ENCODE results near the gene TRIM45. TPM values are rescaled to one million over a fixed set of nuclear protein-coding genes. Genes with fewer than 3 reads are reported as not detected.
"Not testable (repeated sequence)": the region's sequence is repeated elsewhere in the genome, so short reads cannot be mapped to it uniquely, and the experiment has no call there.

Gene TRIM45
- total and polyA plus RNA-seq, 4 experiments from 2014 or later: 0.11 to 0.25 (median 0.20) TPM; not detected in 1

DNA sequence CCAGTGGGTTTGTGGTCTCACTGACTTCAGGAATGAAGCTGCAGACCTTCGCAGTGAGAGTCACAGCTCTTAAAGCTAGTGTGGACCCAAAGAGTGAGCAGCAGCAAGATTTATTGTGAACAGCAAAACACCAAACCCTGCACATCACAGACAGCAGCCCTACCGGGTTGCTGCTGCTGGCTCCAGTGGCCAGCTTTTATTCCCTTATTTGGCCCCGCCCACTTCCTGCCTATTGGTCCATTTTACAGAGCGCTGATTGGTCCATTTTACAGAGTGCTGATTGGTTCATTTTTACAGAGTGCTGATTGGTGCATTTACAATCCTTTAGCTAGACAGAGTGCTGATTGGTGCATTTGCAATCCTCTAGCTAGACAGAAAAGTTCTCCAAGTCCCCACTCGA lies 29.8 kb upstream of the TRIM45 start:
- H3K27ac Mint-ChIP-seq; H3K4me1 ChIP-seq (ENCODE audit: insufficient read depth, low read length); H3K9me3 ChIP-seq (ENCODE audit: control insufficient read depth in 1 of 2, low read length in 2 of 2); CTCF ChIA-PET (ENCODE audit: partially characterized antibody); H3K27ac ChIP-seq (ENCODE audit: low read depth, low read length); DNase-seq; H3K9me3 Mint-ChIP-seq; H3K27me3 ChIP-seq (ENCODE audit: insufficient read depth, low read length); H3K4me3 Mint-ChIP-seq; POLR2A ChIA-PET (ENCODE audit: partially characterized antibody); H3K4me1 Mint-ChIP-seq; H3K36me3 ChIP-seq (ENCODE audit: insufficient read depth, low read length); intact Hi-C loops (cut with micrococcal nuclease); H3K4me3 ChIP-seq (ENCODE audit: low read length in 2 of 2); H3K36me3 Mint-ChIP-seq: not testable (repeated sequence)
- H3K27me3 Mint-ChIP-seq: peaks cover 9 to 14% of the 10 kb centered on the region in 2 donors

DNA sequence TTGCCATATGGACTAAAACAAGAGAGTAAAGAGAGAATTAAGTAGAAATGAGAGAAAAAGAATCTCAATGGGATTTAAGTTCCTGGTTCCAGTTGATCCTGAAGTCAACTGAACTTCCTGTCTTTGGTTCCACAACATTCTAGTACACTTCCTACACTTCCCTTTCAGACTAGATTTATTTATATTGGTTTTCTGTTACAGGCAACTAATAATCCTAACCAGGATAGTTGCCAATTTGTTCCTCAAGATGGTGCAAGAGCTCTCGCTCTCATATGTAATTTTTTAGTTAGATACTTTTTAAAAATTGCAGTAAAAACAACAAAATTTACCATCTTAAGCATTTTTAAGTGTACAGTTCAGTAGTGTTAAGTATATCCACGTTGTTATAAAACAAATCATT lies 28.8 kb upstream of the TRIM45 start:
- intact Hi-C loops (cut with micrococcal nuclease): no loop called here
- no peak for DNase-seq
- Mint-ChIP-seq H3K4me1 (no peaks in the 10 kb centered on the region), H3K4me3 (no peak overlapping the region), H3K9me3 (peaks cover 0 to 3% (median 0%) of the 10 kb centered on the region in 8 donors), H3K27ac (no peak overlapping the region), H3K27me3 (peaks cover 11 to 19% of the 10 kb centered on the region in 2 donors), H3K36me3 (no peaks in the 10 kb centered on the region)
- H3K36me3 ChIP-seq (ENCODE audit: insufficient read depth, low read length): no peaks in the 10 kb centered on the region
- no peak overlapping the region for H3K27ac ChIP-seq (ENCODE audit: low read depth, low read length)
- H3K9me3 ChIP-seq (ENCODE audit: control insufficient read depth in 1 of 2, low read length in 2 of 2): no peaks in the 10 kb centered on the region
- no peaks in the 10 kb centered on the region for H3K4me1 ChIP-seq (ENCODE audit: insufficient read depth, low read length)
- H3K4me3 ChIP-seq (ENCODE audit: low read length in 2 of 2): no peak overlapping the region
- CTCF ChIA-PET (ENCODE audit: partially characterized antibody): interaction anchor here (1.0 kb wide), 1 partner anchor 22 kb away, joined by 3 read pairs; no protein-coding TSS in a partner anchor
- POLR2A ChIA-PET (ENCODE audit: partially characterized antibody): no interaction called here
- peaks cover 5% of the 10 kb centered on the region for H3K27me3 ChIP-seq (ENCODE audit: insufficient read depth, low read length)

DNA sequence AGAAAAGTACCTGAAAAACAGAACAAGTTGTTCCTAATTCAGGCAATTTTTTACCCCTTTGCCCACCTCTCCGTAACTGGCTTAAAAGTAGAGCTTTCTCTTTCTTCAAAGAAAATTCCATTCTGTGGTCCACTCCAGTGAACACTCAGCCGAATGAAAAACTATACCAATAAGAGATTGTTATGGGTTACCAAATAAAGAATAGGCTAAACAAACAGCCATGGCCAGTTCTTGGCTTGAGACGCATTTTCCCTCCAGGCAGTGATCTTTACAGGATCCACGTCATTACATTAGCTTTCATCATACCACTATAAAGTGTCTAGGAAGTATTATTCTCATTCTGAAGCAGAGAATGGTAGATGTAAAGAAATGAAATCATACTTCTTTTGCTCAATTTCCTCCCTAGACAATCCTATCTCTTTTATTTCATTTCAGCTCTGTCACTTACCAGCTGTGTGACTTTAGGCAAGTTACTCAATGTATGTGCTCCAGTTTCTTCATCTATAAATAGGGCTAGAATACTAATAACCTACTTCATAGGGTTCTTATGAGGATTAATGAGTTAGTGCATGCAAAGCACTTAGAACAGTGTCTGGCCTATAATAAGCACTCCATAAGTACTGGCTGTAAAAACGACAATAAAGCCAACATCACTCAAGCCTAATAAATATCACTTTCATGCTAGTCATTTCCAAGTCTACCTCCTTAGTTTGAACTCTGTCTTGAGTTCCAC lies 26.5 kb upstream of the TRIM45 start:
- Histone ChIP-seq H3K4me3 (ENCODE audit: low read length in 2 of 2) (no peak overlapping the region), H3K27me3 (ENCODE audit: insufficient read depth, low read length) (peaks cover 5% of the 10 kb centered on the region), H3K4me1 (ENCODE audit: insufficient read depth, low read length) (no peaks in the 10 kb centered on the region), H3K27ac (ENCODE audit: low read depth, low read length) (no peak overlapping the region), H3K9me3 (ENCODE audit: control insufficient read depth in 1 of 2, low read length in 2 of 2) (no peaks in the 10 kb centered on the region), H3K36me3 (ENCODE audit: insufficient read depth, low read length) (no peaks in the 10 kb centered on the region)
- intact Hi-C loops (cut with micrococcal nuclease): no loop called here
- no peak overlapping the region for H3K4me3 Mint-ChIP-seq
- peaks cover 0 to 3% (median 0%) of the 10 kb centered on the region in 8 donors for H3K9me3 Mint-ChIP-seq
- ChIA-PET CTCF (ENCODE audit: partially characterized antibody) (no interaction called here), POLR2A (ENCODE audit: partially characterized antibody) (no interaction called here)
- no peaks in the 10 kb centered on the region for H3K4me1 Mint-ChIP-seq
- no peak overlapping the region for H3K27ac Mint-ChIP-seq
- peaks cover 11 to 16% of the 10 kb centered on the region in 2 donors for H3K27me3 Mint-ChIP-seq
- H3K36me3 Mint-ChIP-seq: no peaks in the 10 kb centered on the region
- DNase-seq: no peak

DNA sequence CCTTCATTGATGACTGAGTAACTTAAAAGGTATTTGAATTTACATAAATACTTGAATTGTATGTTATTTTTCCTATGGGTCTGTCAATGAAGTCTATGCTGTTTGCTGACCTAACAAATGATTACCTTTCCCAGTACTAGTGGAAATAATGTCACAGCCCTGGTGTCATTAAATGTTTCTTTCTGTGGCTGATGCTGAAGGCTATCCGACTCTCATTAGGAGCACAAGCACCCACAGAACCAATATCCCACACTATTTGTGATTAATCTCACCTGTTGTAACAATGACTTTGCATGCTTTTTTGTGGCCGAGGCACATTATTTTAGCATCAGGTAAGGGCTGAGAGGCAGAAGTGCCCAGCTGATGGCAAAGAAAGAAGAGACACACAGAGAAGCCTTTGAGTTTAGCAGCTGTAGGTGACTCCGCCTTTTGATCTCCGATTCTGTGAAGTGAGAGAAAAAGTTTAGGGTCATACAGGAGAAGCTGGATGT lies 25.8 kb upstream of the TRIM45 start:
- H3K27me3 Mint-ChIP-seq: peaks cover 11 to 16% of the 10 kb centered on the region in 2 donors
- Histone ChIP-seq H3K4me3 (ENCODE audit: low read length in 2 of 2) (no peak overlapping the region), H3K9me3 (ENCODE audit: control insufficient read depth in 1 of 2, low read length in 2 of 2) (no peaks in the 10 kb centered on the region), H3K27me3 (ENCODE audit: insufficient read depth, low read length) (peaks cover 5% of the 10 kb centered on the region), H3K4me1 (ENCODE audit: insufficient read depth, low read length) (no peaks in the 10 kb centered on the region), H3K36me3 (ENCODE audit: insufficient read depth, low read length) (no peaks in the 10 kb centered on the region), H3K27ac (ENCODE audit: low read depth, low read length) (no peak overlapping the region)
- H3K36me3 Mint-ChIP-seq: no peaks in the 10 kb centered on the region
- H3K9me3 Mint-ChIP-seq: peaks cover 0 to 3% (median 0%) of the 10 kb centered on the region in 8 donors
- no peak overlapping the region for H3K27ac Mint-ChIP-seq
- no peak overlapping the region for H3K4me3 Mint-ChIP-seq
- ChIA-PET POLR2A (ENCODE audit: partially characterized antibody) (no interaction called here), CTCF (ENCODE audit: partially characterized antibody) (no interaction called here)
- intact Hi-C loops (cut with micrococcal nuclease): no loop called here
- no peaks in the 10 kb centered on the region for H3K4me1 Mint-ChIP-seq
- DNase-seq: no peak

DNA sequence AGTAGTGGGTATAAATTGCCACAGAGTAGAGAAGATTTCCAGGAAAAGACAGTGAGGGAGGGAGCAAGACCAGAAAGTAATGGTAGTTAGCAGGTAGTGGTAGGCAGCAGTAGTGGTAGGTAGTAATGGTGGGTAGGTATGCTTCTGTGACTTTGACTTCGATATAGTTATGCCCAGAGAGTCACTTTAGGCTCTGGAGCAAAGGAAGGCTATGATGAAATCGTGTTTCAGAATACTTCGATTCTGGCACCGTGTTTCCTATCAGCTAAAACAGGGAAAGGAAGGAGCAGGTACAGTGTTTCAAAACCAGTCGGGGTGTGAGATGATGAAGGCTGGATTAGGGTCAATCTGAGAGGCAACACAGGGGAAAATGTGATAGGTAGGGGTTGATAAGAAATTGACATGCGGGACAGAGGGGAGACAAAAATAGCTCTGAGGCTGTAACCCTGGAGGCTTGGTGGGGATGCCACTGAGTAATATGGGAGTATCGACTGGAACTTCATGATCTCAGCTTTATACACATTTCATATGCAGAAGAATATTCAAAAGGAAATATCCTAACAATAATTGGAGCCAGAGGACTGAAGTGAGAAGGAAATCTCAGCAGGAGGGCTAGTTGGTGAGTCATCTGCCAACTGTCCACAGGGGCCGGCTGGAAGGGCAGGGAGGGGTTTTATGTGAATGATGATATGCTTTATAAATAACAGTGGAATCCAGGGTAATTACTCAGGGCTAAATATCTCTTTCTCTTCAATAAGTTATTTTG lies 25.2 kb upstream of the TRIM45 start:
- H3K27ac ChIP-seq (ENCODE audit: low read depth, low read length): no peak overlapping the region
- H3K9me3 ChIP-seq (ENCODE audit: control insufficient read depth in 1 of 2, low read length in 2 of 2): no peaks in the 10 kb centered on the region
- Mint-ChIP-seq H3K27ac (no peak overlapping the region), H3K27me3 (peaks cover 11 to 16% of the 10 kb centered on the region in 2 donors), H3K4me1 (no peaks in the 10 kb centered on the region), H3K9me3 (peaks cover 0 to 3% (median 0%) of the 10 kb centered on the region in 8 donors), H3K36me3 (no peaks in the 10 kb centered on the region), H3K4me3 (no peak overlapping the region)
- H3K36me3 ChIP-seq (ENCODE audit: insufficient read depth, low read length): no peaks in the 10 kb centered on the region
- ChIA-PET POLR2A (ENCODE audit: partially characterized antibody) (no interaction called here), CTCF (ENCODE audit: partially characterized antibody) (interaction anchor here (0.7 kb wide), 1 partner anchor 18 kb away, joined by 3 read pairs; no protein-coding TSS in a partner anchor)
- H3K4me3 ChIP-seq (ENCODE audit: low read length in 2 of 2): no peak overlapping the region
- intact Hi-C loops (cut with micrococcal nuclease): no loop called here
- H3K4me1 ChIP-seq (ENCODE audit: insufficient read depth, low read length): no peaks in the 10 kb centered on the region
- peaks cover 5% of the 10 kb centered on the region for H3K27me3 ChIP-seq (ENCODE audit: insufficient read depth, low read length)
- DNase-seq: no peak

DNA sequence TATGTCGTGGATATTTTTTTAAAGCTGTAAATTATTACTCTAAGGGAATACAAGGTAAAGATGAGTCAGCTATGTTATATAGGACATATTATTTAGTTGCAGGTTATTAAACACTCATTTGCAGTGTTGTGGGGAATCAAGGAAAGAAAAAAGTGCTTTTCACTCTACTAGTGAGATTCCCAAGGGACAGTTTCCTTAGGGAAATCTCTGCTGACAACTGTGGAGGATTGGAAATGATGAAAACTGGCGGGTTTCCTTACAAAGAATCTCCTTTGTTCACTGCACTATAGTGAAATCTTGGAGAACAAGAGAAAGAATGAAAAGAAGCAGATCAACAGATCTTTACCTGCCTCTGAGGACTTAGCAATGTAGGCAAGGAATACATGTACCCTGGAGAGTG lies 24.5 kb upstream of the TRIM45 start:
- no peaks in the 10 kb centered on the region for H3K36me3 Mint-ChIP-seq
- Histone ChIP-seq H3K36me3 (ENCODE audit: insufficient read depth, low read length) (no peaks in the 10 kb centered on the region), H3K9me3 (ENCODE audit: control insufficient read depth in 1 of 2, low read length in 2 of 2) (no peaks in the 10 kb centered on the region), H3K4me1 (ENCODE audit: insufficient read depth, low read length) (no peaks in the 10 kb centered on the region), H3K4me3 (ENCODE audit: low read length in 2 of 2) (no peak overlapping the region), H3K27me3 (ENCODE audit: insufficient read depth, low read length) (peaks cover 5% of the 10 kb centered on the region), H3K27ac (ENCODE audit: low read depth, low read length) (no peak overlapping the region)
- H3K9me3 Mint-ChIP-seq: no peaks in the 10 kb centered on the region
- POLR2A ChIA-PET (ENCODE audit: partially characterized antibody): no interaction called here
- H3K4me3 Mint-ChIP-seq: no peak overlapping the region
- no peaks in the 10 kb centered on the region for H3K4me1 Mint-ChIP-seq
- no peak for DNase-seq
- intact Hi-C loops (cut with micrococcal nuclease): no loop called here
- no peak overlapping the region for H3K27ac Mint-ChIP-seq
- peaks cover 11 to 16% of the 10 kb centered on the region in 2 donors for H3K27me3 Mint-ChIP-seq
- CTCF ChIA-PET (ENCODE audit: partially characterized antibody): no interaction called here

DNA sequence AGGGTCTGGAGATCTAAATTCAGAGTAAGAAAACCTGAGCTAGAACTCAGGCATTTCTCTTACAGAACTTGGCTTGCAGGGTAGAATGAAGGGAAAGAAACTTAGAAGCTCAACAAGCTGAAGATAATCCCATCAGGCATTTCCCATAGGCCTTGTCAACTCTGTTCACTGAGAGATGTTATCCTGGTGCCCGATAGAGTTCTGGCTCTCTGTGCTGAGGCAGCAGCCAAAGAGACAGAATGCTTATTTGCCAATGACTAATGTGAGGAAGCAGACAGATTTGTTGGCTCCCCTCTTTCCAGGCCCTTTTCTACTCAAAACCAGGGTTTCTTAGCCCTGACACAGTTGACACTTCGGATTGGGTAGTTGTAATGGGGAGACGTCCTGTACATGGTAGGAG lies 22.3 kb upstream of the TRIM45 start:
- CTCF ChIA-PET (ENCODE audit: partially characterized antibody): no interaction called here
- no peaks in the 10 kb centered on the region for H3K36me3 Mint-ChIP-seq
- H3K9me3 Mint-ChIP-seq: no peaks in the 10 kb centered on the region

More for the DNA sequence above, 22.3 kb upstream of the TRIM45 start:
- intact Hi-C loops (cut with micrococcal nuclease): no loop called here
- Histone ChIP-seq H3K9me3 (ENCODE audit: control insufficient read depth in 1 of 2, low read length in 2 of 2) (no peaks in the 10 kb centered on the region), H3K4me1 (ENCODE audit: insufficient read depth, low read length) (no peaks in the 10 kb centered on the region), H3K36me3 (ENCODE audit: insufficient read depth, low read length) (no peaks in the 10 kb centered on the region), H3K4me3 (ENCODE audit: low read length in 2 of 2) (no peak overlapping the region), H3K27ac (ENCODE audit: low read depth, low read length) (no peak overlapping the region), H3K27me3 (ENCODE audit: insufficient read depth, low read length) (peaks cover 5% of the 10 kb centered on the region)
- no peak overlapping the region for H3K4me3 Mint-ChIP-seq
- peaks cover 10 to 14% of the 10 kb centered on the region in 2 donors for H3K27me3 Mint-ChIP-seq
- POLR2A ChIA-PET (ENCODE audit: partially characterized antibody): no interaction called here
- no peaks in the 10 kb centered on the region for H3K4me1 Mint-ChIP-seq
- no peak for DNase-seq
- H3K27ac Mint-ChIP-seq: no peak overlapping the region

All from CD4-positive, alpha-beta memory T cell (primary cell).